GM12891 (cell line): ENCODE results near the gene FHIT.

Experiments used
- DNase-seq: peaks from one replicate; pipeline ENCODE4 v3.0.0; 2011; ENCODE audit warnings: low spot score; ENCODE audit not compliant: insufficient read length
- FAIRE-seq: peaks from 2 replicates; lab custom pipeline; 2011; peaks lifted over from hg19 to GRCh38; lab: Jason Lieb, UNC
- PAX5 ChIP-seq: IDR thresholded peaks from 2 replicates; pipeline ENCODE4 v1.6.1; 2011; ENCODE audit warnings: low read length, moderate library complexity, mild to moderate bottlenecking; ENCODE audit not compliant: insufficient read depth, severe bottlenecking
- POLR2A ChIP-seq: IDR thresholded peaks from 2 replicates; pipeline ENCODE4 v1.6.1; 2011; ENCODE audit warnings: low read depth, low read length, control low read depth
- POLR2AphosphoS5 ChIP-seq: IDR thresholded peaks from 2 replicates; pipeline ENCODE4 v1.6.1; 2011; ENCODE audit warnings: low read depth, low read length, control low read depth
- POU2F2 ChIP-seq: IDR thresholded peaks from 2 replicates; pipeline ENCODE4 v1.6.1; 2011; ENCODE audit warnings: low read depth, mild to moderate bottlenecking, control low read depth, low read length, moderate library complexity
- SPI1 ChIP-seq: IDR thresholded peaks from 2 replicates; pipeline ENCODE4 v1.6.1; 2011; ENCODE audit warnings: low read depth, low read length, control low read depth
- TAF1 ChIP-seq: IDR thresholded peaks from 2 replicates; pipeline ENCODE4 v1.6.1; 2011; ENCODE audit warnings: low read depth, low read length, control low read depth

The FHIT gene

DNA sequence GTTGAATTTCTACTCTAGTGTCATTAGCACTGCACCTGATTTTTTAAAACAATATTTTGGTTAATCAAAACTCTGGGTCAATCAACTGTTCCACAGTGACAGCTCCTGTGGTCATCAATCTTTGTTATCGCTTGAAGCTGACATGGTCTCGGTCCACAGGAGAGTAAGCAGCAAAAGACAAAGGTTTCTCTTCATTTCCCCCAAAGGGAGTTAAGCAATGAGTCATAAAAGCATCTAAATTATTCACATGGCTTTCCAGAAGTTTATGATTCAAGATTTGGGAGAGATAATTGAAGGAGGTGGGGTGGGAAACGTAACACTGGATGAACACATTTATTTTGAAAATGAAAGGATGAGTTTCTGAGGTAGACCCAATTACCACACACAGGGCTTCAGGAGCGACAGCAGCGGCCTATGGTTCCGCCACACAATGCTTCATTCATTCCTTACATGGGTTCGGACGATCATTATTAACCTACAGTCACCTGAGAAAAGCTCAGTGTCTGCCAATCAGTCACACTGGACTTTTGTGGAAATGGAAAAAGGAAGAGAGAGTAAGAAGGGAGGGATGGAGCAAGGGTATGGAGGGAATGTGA, 505.1 kb downstream of the FHIT start:
- no peak for TF ChIP-seq TAF1
- no peak for TF ChIP-seq POU2F2
- no peak for TF ChIP-seq PAX5
- no peak for TF ChIP-seq POLR2A
- no peak for TF ChIP-seq SPI1
- TF ChIP-seq POLR2AphosphoS5 = no peak
- no peak for FAIRE-seq
- DNase-seq = no peak

DNA sequence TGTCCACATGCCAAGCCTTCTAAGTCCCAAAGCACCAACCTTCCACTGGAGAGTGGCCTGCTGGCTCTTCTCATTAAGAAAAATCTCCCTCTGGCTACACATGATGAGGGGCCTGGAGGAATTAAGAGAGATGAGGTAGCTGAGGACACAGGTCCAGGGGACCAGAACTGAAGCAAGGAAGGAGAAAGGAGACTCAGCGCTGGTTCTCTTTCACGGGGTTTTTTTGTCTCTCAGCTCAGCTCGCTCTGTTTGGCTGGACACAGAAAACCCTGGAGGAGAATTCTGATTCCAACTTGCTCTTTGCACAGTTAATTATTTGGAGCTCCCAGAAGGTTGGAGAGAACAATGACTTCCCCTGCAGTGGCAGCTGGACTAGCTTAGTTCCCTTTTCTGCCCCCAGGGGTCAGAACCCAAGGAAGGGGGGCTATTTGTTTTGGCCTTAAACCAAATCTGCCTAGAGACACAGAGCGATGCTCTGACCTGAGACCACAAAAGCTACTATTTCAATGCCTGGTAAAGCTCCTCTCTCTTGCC, 507.6 kb downstream of the FHIT start:
- TF ChIP-seq POLR2A (no peak), TAF1 (no peak), POLR2AphosphoS5 (no peak)
- DNase-seq = peak; percentile 1
- no peak for FAIRE-seq

DNA sequence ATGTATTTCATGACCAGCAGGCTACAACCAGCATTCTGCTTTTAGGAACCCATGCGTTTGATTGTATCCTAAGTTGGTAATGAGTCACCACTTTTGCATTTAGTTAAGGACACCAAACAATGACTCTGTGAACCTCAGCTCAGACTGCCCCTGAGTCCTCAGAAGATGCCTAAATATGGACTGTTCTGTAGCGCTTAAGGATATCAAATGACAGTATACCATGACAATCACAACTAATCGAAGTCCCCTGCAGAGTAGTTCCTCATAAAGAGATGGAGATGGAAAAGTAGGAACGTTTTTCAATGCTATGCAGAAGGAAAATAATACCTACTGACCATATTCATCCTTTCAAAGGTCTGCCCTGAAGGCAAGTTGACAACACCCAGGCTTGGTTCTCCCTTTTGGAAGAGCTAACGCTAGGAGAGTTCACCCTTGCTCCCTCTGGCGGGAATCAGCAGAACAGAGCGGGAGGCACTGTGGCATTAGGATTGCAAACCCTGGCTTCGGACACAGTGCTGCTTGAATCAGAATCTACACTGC, 508.6 kb downstream of the FHIT start:
- no peak for TF ChIP-seq SPI1
- no peak for TF ChIP-seq POLR2AphosphoS5
- TF ChIP-seq PAX5 = no peak
- no peak for TF ChIP-seq POU2F2
- TF ChIP-seq TAF1 = no peak
- TF ChIP-seq POLR2A = no peak
- no peak for FAIRE-seq
- no peak for DNase-seq

DNA sequence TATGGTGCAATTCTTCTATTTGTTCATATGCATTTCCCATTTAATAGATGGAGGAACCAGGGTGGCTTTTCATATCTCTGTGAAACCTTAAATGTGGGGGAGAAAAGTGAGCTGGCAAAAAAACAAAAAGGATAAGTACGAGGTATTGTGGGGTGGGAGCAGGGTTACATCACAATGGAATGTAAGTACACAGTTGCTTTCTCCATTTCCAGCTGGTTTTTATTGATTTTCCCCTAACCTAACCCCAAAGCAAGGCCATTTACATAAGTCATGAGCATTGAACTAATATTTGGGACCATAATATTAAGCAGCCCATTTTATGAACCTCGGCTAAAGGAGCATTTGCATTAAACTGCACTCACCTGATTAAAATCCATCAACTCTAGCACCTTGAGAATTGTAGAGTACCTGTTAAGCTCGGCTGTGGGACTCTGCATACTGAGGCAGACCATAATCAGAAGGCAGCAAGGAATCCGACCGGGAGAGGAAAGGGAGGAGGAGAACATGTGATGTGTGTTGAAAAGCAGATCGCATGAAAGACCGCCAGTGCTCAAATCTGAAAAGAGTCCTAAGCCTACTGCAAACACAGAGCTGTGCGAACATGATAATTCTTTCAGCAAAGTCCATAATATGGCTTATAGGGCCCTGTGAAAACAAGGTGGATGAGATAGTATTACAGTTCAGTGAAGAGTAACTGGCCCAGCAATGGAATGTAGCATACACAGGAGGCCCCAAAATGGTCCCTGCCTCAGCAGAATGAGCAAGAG, 513.4 kb downstream of the FHIT start:
- no peak for TF ChIP-seq PAX5
- no peak for TF ChIP-seq POLR2AphosphoS5
- DNase-seq = no peak
- no peak for FAIRE-seq

DNA sequence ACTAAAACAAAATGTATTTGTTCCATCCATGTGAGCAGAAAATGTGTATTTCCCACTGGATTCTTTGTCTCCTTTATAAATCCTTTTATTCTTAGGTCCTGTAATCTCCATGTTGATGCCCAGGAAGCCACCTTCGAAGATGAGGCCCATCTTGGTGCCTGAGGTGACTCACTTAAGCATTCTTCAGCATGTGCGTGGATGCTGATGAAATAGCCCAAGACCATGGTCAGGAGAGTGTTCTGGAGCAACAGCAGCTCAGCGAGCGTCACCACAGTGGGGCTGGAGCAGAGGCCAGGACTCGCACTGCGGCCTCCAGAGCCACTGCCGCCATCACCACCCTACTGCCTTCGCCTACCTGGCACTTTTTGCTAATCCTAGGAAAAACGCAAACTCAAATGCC, 520.9 kb downstream of the FHIT start:
- DNase-seq (no peak), FAIRE-seq (no peak)
- TF ChIP-seq SPI1 (no peak), TAF1 (no peak), POU2F2 (no peak), PAX5 (no peak), POLR2A (no peak), POLR2AphosphoS5 (no peak)

DNA sequence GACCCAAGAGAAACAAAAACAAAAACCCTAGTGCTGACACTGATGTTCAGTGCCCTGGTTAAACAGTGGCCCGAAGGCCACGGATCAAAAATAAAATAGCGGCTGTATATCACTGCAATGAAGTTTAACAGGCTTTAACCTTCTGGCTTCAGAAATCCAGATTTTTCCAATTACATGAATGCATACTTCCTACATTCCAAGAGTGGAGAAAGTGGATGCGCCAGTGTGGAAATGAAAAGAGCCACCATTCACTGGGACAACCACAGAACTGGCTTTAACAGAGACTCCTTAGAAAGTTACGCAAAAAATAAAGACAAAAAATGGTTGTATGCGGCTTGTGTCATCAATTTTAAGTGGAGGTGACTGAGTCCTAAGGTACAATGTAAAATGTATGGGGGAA, 522.2 kb downstream of the FHIT start:
- DNase-seq (no peak), FAIRE-seq (no peak)
- TF ChIP-seq SPI1 (no peak), TAF1 (no peak), POLR2A (no peak), POU2F2 (no peak), POLR2AphosphoS5 (no peak), PAX5 (no peak)

DNA sequence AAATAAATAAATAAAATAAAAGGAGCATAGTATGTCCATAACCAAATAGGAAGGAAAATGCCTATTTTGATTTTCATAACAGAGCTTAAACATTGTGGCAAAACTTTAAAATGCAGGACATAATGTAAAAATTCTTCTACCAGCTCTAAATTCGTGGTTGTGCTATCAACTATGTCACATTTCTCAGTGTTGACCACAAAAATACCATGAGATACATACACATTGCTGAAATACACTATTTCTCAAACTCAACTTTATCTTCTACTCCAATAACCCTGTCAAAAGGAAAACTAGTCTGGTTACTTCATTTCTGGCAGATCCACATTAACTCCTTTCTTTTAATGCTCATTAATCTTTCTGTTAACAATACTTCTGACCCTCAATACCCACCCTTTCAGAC, 523.2 kb downstream of the FHIT start:
- no peak for FAIRE-seq
- TF ChIP-seq PAX5 = no peak
- no peak for DNase-seq

DNA sequence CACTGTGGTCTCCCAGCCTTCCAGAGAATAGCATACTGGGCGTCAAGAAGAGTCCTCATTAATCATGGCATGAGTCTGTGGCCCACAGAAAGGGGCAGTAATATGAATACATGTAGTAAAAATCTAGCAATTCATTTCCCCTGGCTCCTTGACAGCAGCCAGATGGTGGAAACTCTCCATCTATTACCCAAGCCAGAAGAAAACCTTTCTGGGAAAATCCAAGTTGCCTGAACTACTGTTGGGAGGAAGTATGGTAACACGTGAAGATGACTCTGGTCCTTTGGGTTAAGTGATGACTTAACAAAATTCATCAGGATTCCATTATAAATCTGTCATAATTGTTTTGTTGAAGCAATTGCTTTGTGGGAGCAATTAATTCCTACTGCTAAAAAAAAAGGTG, 530.5 kb downstream of the FHIT start:
- DNase-seq (no peak), FAIRE-seq (no peak)
- TF ChIP-seq PAX5 = no peak
- TF ChIP-seq POLR2AphosphoS5 = no peak
- no peak for TF ChIP-seq POU2F2

DNA sequence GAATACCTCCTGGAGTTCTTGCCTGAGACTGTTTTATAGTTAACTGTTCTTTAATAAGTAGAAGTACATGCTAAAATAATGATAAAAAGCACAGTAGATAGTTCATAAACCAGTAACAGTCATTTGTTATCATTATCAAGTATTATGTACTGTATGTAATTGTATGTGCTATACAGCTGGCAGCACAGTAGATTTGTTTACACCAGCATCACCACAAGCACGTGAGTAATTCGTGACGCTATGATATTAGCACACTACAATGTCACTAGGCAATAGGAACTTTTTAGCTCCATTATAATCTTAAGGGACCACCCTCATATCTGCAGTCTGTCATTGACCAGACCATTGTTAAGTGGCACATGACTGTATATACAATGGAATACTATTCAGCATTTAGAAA, 534.7 kb downstream of the FHIT start:
- no peak for TF ChIP-seq POLR2A
- DNase-seq (no peak), FAIRE-seq (no peak)

DNA sequence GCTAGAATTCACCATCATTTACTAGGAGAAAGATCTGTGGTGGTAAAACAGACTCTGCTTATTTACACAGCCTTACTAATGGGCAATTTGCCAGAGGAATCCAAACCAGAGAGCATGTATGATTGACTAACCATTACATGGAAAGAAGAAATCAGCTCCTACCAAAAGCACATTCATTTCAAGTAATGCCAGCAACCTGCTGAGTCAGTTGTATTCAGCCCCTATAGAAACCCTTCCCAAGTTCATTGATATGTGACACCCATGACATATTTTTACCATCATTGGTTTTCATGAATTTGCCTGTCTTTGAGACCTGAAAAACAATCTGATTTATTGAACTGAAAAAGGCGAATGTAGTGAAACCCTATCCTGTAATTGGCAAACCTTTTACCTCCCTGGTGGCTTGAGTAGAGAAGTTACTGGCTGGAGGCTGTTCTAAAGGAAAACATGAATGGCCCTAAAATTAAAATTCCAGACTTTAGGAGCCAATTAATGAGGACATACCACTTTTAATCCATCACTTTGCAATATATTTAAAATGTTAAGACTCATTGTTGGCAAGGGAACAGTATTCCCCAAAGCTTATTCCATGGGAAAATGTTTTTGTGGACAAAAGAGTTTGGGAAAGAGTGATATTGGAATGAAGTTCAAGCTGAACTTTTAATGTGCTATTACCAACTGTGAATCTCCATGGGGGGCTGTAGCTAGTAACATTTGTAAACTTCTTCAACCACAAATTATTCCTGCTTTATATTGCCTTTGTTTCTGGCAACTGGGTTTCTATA, 542.9 kb downstream of the FHIT start:
- DNase-seq (no peak), FAIRE-seq (no peak)
- TF ChIP-seq TAF1 = no peak
- TF ChIP-seq POLR2AphosphoS5 = no peak
- no peak for TF ChIP-seq SPI1
- no peak for TF ChIP-seq PAX5
- no peak for TF ChIP-seq POU2F2
- TF ChIP-seq POLR2A = no peak
